Measurements from ENCODE around the gene MFSD2B.

Gene MFSD2B

GRCh38 chr2:24050041-24050979 lies 40.4 kb downstream of the MFSD2B start:
- no peak for DNase-seq (ENCODE audit: low read depth)

GRCh38 chr2:24051833-24052232 lies 41.9 kb downstream of the MFSD2B start:
- DNase-seq (ENCODE audit: low read depth), result no peak

DNA sequence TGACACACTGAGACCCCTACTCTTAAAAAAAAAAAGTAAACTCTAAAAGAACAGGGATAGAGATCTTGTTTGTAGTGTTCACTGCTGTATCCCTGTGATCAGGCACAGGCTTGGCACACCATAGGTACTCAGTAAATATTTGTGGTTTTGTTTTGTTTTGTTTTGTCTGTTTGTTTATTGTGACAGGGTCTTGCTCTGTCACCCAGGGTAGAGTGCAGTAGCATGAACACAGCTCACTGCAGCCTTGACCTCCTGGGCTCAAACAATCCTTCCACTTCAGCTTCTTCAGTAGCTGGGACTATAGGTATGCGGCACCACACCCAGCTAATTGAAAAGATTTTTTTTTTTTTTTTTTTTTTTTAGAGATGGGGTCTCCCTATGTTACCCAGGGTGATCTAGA lies 43.1 kb downstream of the MFSD2B start:
- no peak for DNase-seq (ENCODE audit: low read depth)

GRCh38 chr2:24054366-24055010 lies 44.6 kb downstream of the MFSD2B start:
- no peak for DNase-seq (ENCODE audit: low read depth)

GRCh38 chr2:24055750-24056149 lies 45.9 kb downstream of the MFSD2B start:
- no peak for DNase-seq (ENCODE audit: low read depth)

DNA sequence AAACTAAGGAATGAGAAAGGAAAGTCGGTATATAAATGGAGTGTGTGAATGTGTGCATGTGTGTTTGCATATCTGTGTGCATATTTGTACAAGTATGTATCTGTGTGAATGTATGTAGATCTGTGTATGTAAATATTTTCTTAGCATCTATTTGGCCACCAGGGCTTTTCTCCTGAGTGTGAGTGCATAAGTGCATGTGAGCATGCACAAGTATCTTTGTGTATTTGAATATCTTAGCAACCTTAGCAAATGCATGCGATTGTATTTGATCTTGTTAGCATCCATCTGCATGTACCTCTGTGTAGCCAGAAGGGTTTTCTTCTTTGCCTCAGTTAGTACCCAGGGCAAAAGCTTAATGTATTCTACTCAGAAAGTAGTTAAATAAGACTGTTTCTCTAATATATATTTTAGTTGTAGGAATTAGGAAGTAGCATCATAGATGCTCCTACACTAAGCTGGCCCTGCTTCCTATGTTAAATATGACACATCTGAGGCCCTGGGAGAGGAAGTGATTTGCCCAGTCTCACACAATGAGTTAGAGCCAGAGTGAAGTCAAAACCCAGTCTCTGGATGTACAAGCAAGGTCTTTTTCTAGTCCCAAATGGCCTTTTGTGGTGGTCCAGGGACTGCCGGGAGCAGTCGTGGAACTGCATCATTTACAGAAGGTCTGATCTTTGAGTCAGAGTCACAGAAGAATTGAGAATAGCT lies 48.8 kb downstream of the MFSD2B start:
- DNase-seq (ENCODE audit: low read depth), result no peak

DNA sequence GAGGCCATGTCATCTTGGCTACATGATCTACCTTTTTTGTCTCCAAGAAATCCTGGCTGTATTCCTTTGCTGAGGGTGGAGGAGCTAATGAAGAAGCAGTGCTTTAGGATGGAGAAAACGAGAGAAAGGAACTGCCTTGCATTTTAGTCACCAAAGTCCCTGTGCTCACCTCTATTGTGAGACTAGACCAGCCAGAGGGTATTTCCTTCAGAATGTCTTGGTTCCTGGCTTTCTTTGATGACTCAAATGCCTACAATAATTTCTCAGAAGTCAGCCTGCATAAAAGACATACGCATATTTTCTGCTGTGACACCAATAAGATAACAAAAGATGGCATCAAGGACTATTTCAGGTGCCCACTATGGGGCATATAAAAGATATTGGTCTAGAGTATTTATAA lies 55.5 kb downstream of the MFSD2B start:
- no peak for DNase-seq (ENCODE audit: low read depth)

DNA sequence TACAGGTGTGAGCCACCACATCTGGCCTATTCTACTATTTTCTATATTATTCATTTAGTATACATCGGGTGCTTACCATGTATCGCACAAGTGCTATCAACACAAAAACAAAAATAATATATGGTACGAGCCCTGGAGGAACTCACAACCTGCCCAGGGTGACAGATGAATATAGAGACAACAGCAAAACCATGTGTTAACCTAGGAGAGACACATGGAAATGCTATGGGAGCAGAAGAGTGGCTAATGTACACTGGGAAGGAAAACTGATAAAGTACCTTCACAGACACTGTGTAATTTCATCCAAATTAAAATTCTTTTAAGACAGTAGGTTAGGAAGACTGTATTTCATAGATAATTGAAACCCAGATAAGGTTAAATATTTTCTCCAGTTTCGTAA lies 62.4 kb downstream of the MFSD2B start:
- DNase-seq (ENCODE audit: low read depth), result no peak

DNA sequence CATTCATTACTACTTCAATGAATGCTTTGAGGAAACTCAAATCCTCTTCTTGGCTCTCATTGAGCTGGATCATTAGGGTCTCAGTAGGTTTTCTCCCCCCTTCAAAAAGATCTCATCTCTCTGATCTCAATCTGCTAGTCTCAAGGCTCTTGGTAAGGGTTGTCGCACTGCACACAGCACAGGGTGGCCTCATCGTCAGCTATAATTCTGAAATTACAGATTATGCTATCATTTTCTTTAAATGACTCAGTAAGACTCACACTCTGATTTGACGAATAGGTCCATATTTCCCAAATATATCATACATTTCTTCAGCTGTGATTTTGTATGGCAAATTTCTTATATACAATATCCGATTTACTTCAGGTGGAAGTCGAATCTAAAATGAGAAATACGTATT lies 63.9 kb downstream of the MFSD2B start:
- DNase-seq (ENCODE audit: low read depth), result no peak

DNA sequence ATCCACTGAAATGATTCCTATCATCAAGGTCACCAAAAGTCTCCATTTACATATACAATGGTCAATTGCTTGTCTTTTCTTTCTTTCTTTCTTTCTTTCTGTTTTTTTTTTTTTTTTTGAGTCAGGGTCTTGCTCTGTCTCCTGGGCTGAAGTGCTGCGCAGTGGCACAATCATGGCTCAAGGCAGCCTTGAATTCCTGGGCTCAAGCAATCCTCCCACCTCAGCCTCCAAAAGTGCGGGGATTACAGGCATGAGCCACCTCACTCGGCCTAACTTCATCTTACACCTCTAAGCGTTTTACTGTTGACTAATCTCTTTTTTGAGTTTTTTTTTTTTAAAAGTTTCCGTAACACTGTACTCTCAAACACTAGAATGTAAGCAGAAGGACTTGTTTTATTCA lies 65.4 kb downstream of the MFSD2B start:
- DNase-seq (ENCODE audit: low read depth), result no peak
